HCT116 (cell line): ENCODE measurements around the gene PITPNC1. TPM values are rescaled to one million over a fixed set of nuclear protein-coding genes. Genes with fewer than 3 reads are reported as not detected.

Source experiments
- ATAC-seq: fragments of 200-7000 bp; cut with Tn5 transposase; 2 replicates; pipeline ENCODE4 v1.9.1; 2020; ENCODE audit warnings: mild to moderate bottlenecking, moderate library complexity
- BruUV-seq: library from RNA; stranded (reverse); fragments of 400-500 nt; replicated peaks from 2 replicates; lab custom pipeline; 2021; lab: Mats Ljungman, UMichigan
- CTCF ChIA-PET: fragments of 300-600 bp; sonication (Branson Sonifier 250); formaldehyde crosslinking; loops from one replicate; lab custom pipeline; 2021; ENCODE audit warnings: antibody characterized with exemption; lab: Charles Lee
- POLR2A ChIA-PET: fragments of 300-600, 350-600 bp; sonication (Branson Sonifier 250); formaldehyde crosslinking; loops from one replicate; lab custom pipeline; 2021; ENCODE audit warnings: antibody characterized with exemption; lab: Charles Lee
- RAD21 ChIA-PET, 2 experiments: fragments of 300-600 bp; sonication (Branson Sonifier 250); formaldehyde crosslinking; loops; one replicate each; lab custom pipeline; 2023; ENCODE audit warnings: low total read pairs in 2 of 2; ENCODE audit not compliant: uncharacterized antibody in 2 of 2, unreplicated experiment in 2 of 2, low non-redundant PET in 1 of 2; lab: Charles Lee
- DNase-seq: peaks from one replicate; pipeline ENCODE4 v3.0.0-alpha.2; 2010; ENCODE audit warnings: low read depth, low spot score
- H2AFZ ChIP-seq: fragments of 200-600 bp; shearing (Covaris generic), sonication (generic); 2 replicates; pipeline ENCODE4 v1.6.1; 2017; ENCODE audit warnings: low read depth, mixed run types, mixed read lengths, antibody characterized with exemption, low read length; ENCODE audit not compliant: poor library complexity, severe bottlenecking
- H3K27ac ChIP-seq: 2 replicates; pipeline ENCODE4 v1.5.1; 2012; ENCODE audit warnings: low read depth, low read length
- H3K27me3 ChIP-seq: fragments of 200-600 bp; sonication (generic); 2 replicates; pipeline ENCODE4 v1.6.1; 2016; ENCODE audit warnings: mixed run types, low read length, mixed read lengths; ENCODE audit not compliant: insufficient read depth
- H3K36me3 ChIP-seq, 2 experiments: fragments of 200-500 bp in 1 of 2; fragments of 200-600 bp in 1 of 2; sonication (Bioruptor generic) in 1 of 2; sonication (generic) in 1 of 2; 2 replicates each; pipeline versions ENCODE4 v1.5.1 to v1.6.1; 2014 to 2016; ENCODE audit warnings: low read length in 2 of 2, inconsistent platforms in 1 of 2, mixed read lengths in 1 of 2, mixed run types in 1 of 2; ENCODE audit not compliant: insufficient read depth in 2 of 2, control insufficient read depth in 1 of 2
- H3K4me1 ChIP-seq, 2 experiments: fragments of 200-600 bp in 1 of 2; sonication (generic) in 1 of 2; 2 replicates each; pipeline versions ENCODE4 v1.5.1 to v1.6.1; 2012 to 2017; ENCODE audit warnings: low read length in 2 of 2, inconsistent platforms in 1 of 2, mild to moderate bottlenecking in 1 of 2, mixed read lengths in 1 of 2, mixed run types in 1 of 2, moderate library complexity in 1 of 2; ENCODE audit not compliant: insufficient read depth in 2 of 2, control insufficient read depth in 1 of 2
- H3K4me2 ChIP-seq: fragments of 200-600 bp; sonication (generic); 2 replicates; pipeline ENCODE4 v1.6.1; 2017; ENCODE audit warnings: mixed run types, low read length, mixed read lengths
- H3K4me3 ChIP-seq, 2 experiments: fragments of 200-600 bp in 1 of 2; sonication (generic) in 1 of 2; replicated peaks in 1 of 2; 2 replicates each; pipeline ENCODE4 v1.5.1; 2011 to 2016; ENCODE audit warnings: low read length in 2 of 2, control low read depth in 1 of 2, low read depth in 1 of 2, mild to moderate bottlenecking in 1 of 2, mixed read lengths in 1 of 2, mixed run types in 1 of 2
- H3K79me2 ChIP-seq: fragments of 200-600 bp; sonication (generic); 2 replicates; pipeline ENCODE4 v1.6.1; 2017; ENCODE audit warnings: mild to moderate bottlenecking, mixed run types, low read length, moderate library complexity, mixed read lengths; ENCODE audit not compliant: insufficient read depth
- H3K9ac ChIP-seq: fragments of 200-600 bp; sonication (generic); 2 replicates; pipeline ENCODE4 v1.6.1; 2016; ENCODE audit warnings: low read length, mixed read lengths
- H3K9me2 ChIP-seq: fragments of 200-600 bp; sonication (generic), shearing (Covaris generic); 2 replicates; pipeline ENCODE4 v1.6.1; 2017; ENCODE audit warnings: mixed run types, mild to moderate bottlenecking, moderate library complexity; ENCODE audit not compliant: insufficient read depth
- H3K9me3 ChIP-seq, 2 experiments: fragments of 200-500 bp in 1 of 2; fragments of 200-600 bp in 1 of 2; sonication (Bioruptor generic) in 1 of 2; sonication (generic) in 1 of 2; 2 replicates each; pipeline ENCODE4 v1.6.1; 2014 to 2017; ENCODE audit warnings: low read length in 2 of 2, mixed read lengths in 2 of 2, inconsistent platforms in 1 of 2, low read depth in 1 of 2, mild to moderate bottlenecking in 1 of 2, mixed run types in 1 of 2, moderate library complexity in 1 of 2; ENCODE audit not compliant: control insufficient read depth in 1 of 2, insufficient read depth in 1 of 2
- H4K20me1 ChIP-seq: fragments of 200-600 bp; sonication (generic), shearing (Covaris generic); 2 replicates; pipeline ENCODE4 v1.6.1; 2017; ENCODE audit warnings: mixed run types, mild to moderate bottlenecking, moderate library complexity; ENCODE audit not compliant: insufficient read depth
- EGR1 ChIP-seq: IDR thresholded peaks from 2 replicates; pipeline ENCODE4 v1.6.1; 2012; ENCODE audit warnings: low read depth
- EZH2phosphoT487 ChIP-seq: fragments of 200-600 bp; IDR thresholded peaks from 2 replicates; pipeline ENCODE4 v1.6.1; 2018; ENCODE audit warnings: antibody characterized with exemption, borderline replicate concordance
- JUND ChIP-seq: IDR thresholded peaks from 2 replicates; pipeline ENCODE4 v1.6.1; 2012
- MAX ChIP-seq: IDR thresholded peaks from 2 replicates; pipeline ENCODE4 v1.6.1; 2012
- SP1 ChIP-seq: IDR thresholded peaks from 2 replicates; pipeline ENCODE4 v1.6.1; 2012; ENCODE audit warnings: low read depth
- SRF ChIP-seq: IDR thresholded peaks from 2 replicates; pipeline ENCODE4 v1.6.1; 2012; ENCODE audit warnings: low read depth
- YY1 ChIP-seq: IDR thresholded peaks from 2 replicates; pipeline ENCODE4 v1.6.1; 2011; ENCODE audit warnings: low read length, low read depth, moderate library complexity, mild to moderate bottlenecking; ENCODE audit not compliant: insufficient replicate concordance; ENCODE audit errors: extremely low read depth
- ZFX ChIP-seq: fragments of 450-650 bp; IDR thresholded peaks from 2 replicates; pipeline ENCODE4 v1.6.1; 2017
- intact Hi-C: fragments of 100-400 bp; cut with micrococcal nuclease; formaldehyde crosslinking; loops from 2 replicates; pipeline ENCODE4 v1.10.0; 2022
- total RNA-seq: library from RNA; stranded (reverse); gene quantifications from one replicate; pipeline ENCODE4 v1.2.1, GENCODE V29; 2021; ENCODE audit not compliant: unreplicated experiment

Gene PITPNC1
- total RNA-seq, 1 experiment from 2014 or later = 41.9 TPM

GRCh38 chr17:67557921-67558320 lies 180.8 kb downstream of the PITPNC1 start:
- H3K27ac ChIP-seq = no peak overlapping the region
- H3K4me3 ChIP-seq = no peak overlapping the region
- intact Hi-C loops = no loop called here
- BruUV-seq = no TSS peak
- H3K4me2 ChIP-seq = no peak overlapping the region
- no peaks in the 10 kb centered on the region for H3K9me2 ChIP-seq
- no peaks in the 10 kb centered on the region for H3K9me3 ChIP-seq
- H3K9ac ChIP-seq = no peak overlapping the region
- ChIA-PET RAD21 (no interaction called here), CTCF (no interaction called here)
- H3K36me3 ChIP-seq = no peaks in the 10 kb centered on the region
- no peaks in the 10 kb centered on the region for H3K79me2 ChIP-seq
- H2AFZ ChIP-seq = no peak overlapping the region
- ATAC-seq = no peak
- no peaks in the 10 kb centered on the region for H3K4me1 ChIP-seq
- TF ChIP-seq EZH2phosphoT487 (no peak), ZFX (no peak)
- TF ChIP-seq, all 23 proteins: peak for 0
- H3K27me3 ChIP-seq = no peaks in the 10 kb centered on the region
- POLR2A ChIA-PET = no interaction called here
- no peaks in the 10 kb centered on the region for H4K20me1 ChIP-seq
- DNase-seq = no peak

- RAD21 ChIA-PET = no interaction called here
- Histone ChIP-seq H3K9me3 (no peaks in the 10 kb centered on the region), H4K20me1 (no peaks in the 10 kb centered on the region), H3K4me1 (no peaks in the 10 kb centered on the region), H3K79me2 (no peaks in the 10 kb centered on the region), H3K4me3 (no peak overlapping the region), H3K36me3 (no peaks in the 10 kb centered on the region), H3K4me2 (no peak overlapping the region), H3K9me2 (no peaks in the 10 kb centered on the region), H3K9ac (no peak overlapping the region), H2AFZ (no peak overlapping the region), H3K27ac (no peak overlapping the region), H3K27me3 (no peaks in the 10 kb centered on the region)
- intact Hi-C loops = no loop called here
- no TSS peak for BruUV-seq
- TF ChIP-seq MAX (no peak), SP1 (no peak), YY1 (no peak), SRF (no peak), JUND (no peak), EGR1 (0 out of 2 replicates have a peak, but pooled peaks have one; percentile 9)
- CTCF ChIA-PET = interaction anchor here (1.0 kb wide), 1 partner anchor 36 kb away, joined by 4 read pairs; no protein-coding TSS in a partner anchor
- no peak for DNase-seq
- POLR2A ChIA-PET = no interaction called here
- no peak; the same call in 1 of the 2 replicates for ATAC-seq
Observed at GRCh38 chr17:67558740-67559380, 181.8 kb downstream of the PITPNC1 start.
